Heart left ventricle (tissue), 16 donors: ENCODE data around the gene CTNNA3. TPM values are rescaled to one million over a fixed set of nuclear protein-coding genes. Genes with fewer than 3 reads are reported as not detected.

ENCODE experiments used
- ATAC-seq, 4 donors: fragments of 200-7000 bp; cut with Tn5 transposase; one replicate each; pipeline ENCODE4 v1.9.1; 2020 to 2022; ENCODE audit warnings: moderate library complexity in 4 of 4, mild to moderate bottlenecking in 3 of 4, moderate number of reproducible peaks in 1 of 4
- DNase-seq, 5 donors: peaks; one replicate each; pipeline ENCODE4 v3.0.0-alpha.2; 2020
- H3K27ac ChIP-seq, 12 donors: fragments of 200-600 bp; sonication (generic) in 4 of 12; one replicate each; pipeline versions ENCODE4 v1.5.0 to v1.8.0; 2016 to 2022; ENCODE audit warnings: mild to moderate bottlenecking in 2 of 12
- H3K27me3 ChIP-seq, 9 donors: fragments of 200-600 bp; sonication (generic) in 2 of 9; one replicate each; pipeline versions ENCODE4 v1.5.1 to v1.8.0; 2016 to 2022; ENCODE audit warnings: mild to moderate bottlenecking in 3 of 9
- H3K36me3 ChIP-seq, 9 donors: fragments of 200-600 bp; sonication (generic) in 2 of 9; one replicate each; pipeline versions ENCODE4 v1.5.0 to v1.8.0; 2018 to 2022; ENCODE audit warnings: mild to moderate bottlenecking in 2 of 9
- H3K4me1 ChIP-seq, 12 donors: fragments of 200-600 bp; sonication (generic) in 4 of 12; one replicate each; pipeline versions ENCODE4 v1.5.0 to v1.8.0; 2016 to 2022; ENCODE audit warnings: mild to moderate bottlenecking in 3 of 12
- H3K4me3 ChIP-seq, 12 donors: fragments of 200-600 bp; sonication (generic) in 4 of 12; one replicate each; pipeline versions ENCODE4 v1.5.0 to v1.8.0; 2017 to 2022; ENCODE audit warnings: mild to moderate bottlenecking in 9 of 12, moderate library complexity in 4 of 12
- H3K9me3 ChIP-seq, 12 donors: fragments of 200-600 bp; sonication (generic) in 4 of 12; one replicate each; pipeline versions ENCODE4 v1.5.0 to v1.8.0; 2016 to 2022; ENCODE audit warnings: mild to moderate bottlenecking in 1 of 12
- POLR2A ChIP-seq, 2 donors: fragments of 450-650 bp; IDR thresholded peaks; one replicate each; pipeline ENCODE4 v1.6.1; 2017; ENCODE audit warnings: antibody characterized with exemption in 2 of 2, mild to moderate bottlenecking in 2 of 2, moderate library complexity in 2 of 2
- WGBS, 4 donors: extraction: QIAGEN DNeasy Blood & Tissue Kit in 2 of 4; methylation state at CpG; one replicate each; pipeline versions ENCODE4 v1.1.5 to v1.1.7; 2013 to 2018; 5-methylcytosine and 5-hydroxymethylcytosine counted together
- intact Hi-C, 10 donors: fragments of 100-400 bp; cut with DNase I; formaldehyde crosslinking; loops; one replicate each; pipeline versions ENCODE4 v1.11.1 to v1.14.2; 2022
- polyA plus RNA-seq, 2 donors: library from polyadenylated mRNA; stranded (reverse); fragments of 200-250 nt; gene quantifications; one replicate each; pipeline ENCODE4 v1.2.3, GENCODE V29; 2013
- total RNA-seq, 9 donors: library from RNA; depleted of rRNA in 2 of 9; stranded (reverse); fragments of >200 nt in 2 of 9; fragmentation: NEBNext Ultra II Directional in 3 of 9; extraction: Animal tissue kit (Norgen Biotek cat#: 25700) in 3 of 9; gene quantifications; one replicate each; pipeline versions ENCODE4 v1.1.0 to v1.2.4, GENCODE V29; 2016 to 2023
- TF ChIP-seq, protein P1 (sequence below), 12 donors: fragments of 200-600 bp; sonication (generic) in 4 of 12; IDR thresholded peaks; one replicate each; pipeline versions ENCODE4 v1.5.0 to v1.8.0; 2018 to 2022; ENCODE audit warnings: antibody characterized with exemption in 12 of 12, mild to moderate bottlenecking in 5 of 12
- donor health status: ischemic (EF 13 %, LVEDD 7.1; RV severe dilation, severe dysfunction).
- donor health status: healthy with polysubstance abuse.
- donor health status: DM: no; HTN: yes; CAD: no.
- donor health status: DM: no; HTN: no; CAD: no.
- donor health status: ischemic (EF 25% LVEDD 6.9; RV normal size, moderate dysfunction).
- donor health status: ischemic (EF 25% LVEDD 5.7; RV mildly dilated, moderate dysfunction).
- donor health status: healthy.
- donor health status: DM: yes; HTN: yes; CAD: no.
- donor health status: ischemic (EF 35%, LVEDD 5.7; RV mildly dilated, moderate dysfunction).
- donor health status: nonischemic (EF 11% LVEDD 7.7; RV severe dilation, severe dysfunction).
- donor health status: DM: yes; HTN: yes; CAD: no.
- donor health status: PGD.
- donor health status: ischemic (EF 29% LVEDD 5.4; RV normal size, mild dysfunction).
- donor health status: nonischemic (EF 23%, LVEDD 6.1; RV moderate dilation, normal function).

The CTNNA3 gene
- total and polyA plus RNA-seq, 11 donors, result 4.8 to 200 (median 99.0) TPM

DNA sequence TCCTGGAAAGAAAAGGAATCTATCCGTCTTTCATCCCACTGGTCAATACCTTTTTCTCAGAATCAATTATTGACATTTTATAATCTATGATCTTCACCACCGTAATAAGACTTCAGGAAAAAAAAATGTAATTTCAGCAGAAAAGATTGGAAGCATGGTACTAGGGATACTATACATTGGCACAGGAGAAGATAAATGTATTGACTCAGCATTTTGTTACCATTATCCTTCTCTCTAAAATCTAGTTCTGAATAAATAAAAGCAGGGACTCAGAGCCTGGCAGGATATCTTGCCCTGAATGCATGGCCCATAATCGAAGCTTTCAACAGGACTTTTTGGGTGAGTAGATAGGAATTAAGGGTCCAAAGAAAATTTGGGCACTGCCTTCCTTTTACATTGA is 649.5 kb downstream of the CTNNA3 start:
- TF ChIP-seq POLR2A (IDR thresholded peaks at IDR 0.05), result no peak
- TF ChIP-seq, protein P1, sequence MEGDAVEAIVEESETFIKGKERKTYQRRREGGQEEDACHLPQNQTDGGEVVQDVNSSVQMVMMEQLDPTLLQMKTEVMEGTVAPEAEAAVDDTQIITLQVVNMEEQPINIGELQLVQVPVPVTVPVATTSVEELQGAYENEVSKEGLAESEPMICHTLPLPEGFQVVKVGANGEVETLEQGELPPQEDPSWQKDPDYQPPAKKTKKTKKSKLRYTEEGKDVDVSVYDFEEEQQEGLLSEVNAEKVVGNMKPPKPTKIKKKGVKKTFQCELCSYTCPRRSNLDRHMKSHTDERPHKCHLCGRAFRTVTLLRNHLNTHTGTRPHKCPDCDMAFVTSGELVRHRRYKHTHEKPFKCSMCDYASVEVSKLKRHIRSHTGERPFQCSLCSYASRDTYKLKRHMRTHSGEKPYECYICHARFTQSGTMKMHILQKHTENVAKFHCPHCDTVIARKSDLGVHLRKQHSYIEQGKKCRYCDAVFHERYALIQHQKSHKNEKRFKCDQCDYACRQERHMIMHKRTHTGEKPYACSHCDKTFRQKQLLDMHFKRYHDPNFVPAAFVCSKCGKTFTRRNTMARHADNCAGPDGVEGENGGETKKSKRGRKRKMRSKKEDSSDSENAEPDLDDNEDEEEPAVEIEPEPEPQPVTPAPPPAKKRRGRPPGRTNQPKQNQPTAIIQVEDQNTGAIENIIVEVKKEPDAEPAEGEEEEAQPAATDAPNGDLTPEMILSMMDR (IDR thresholded peaks at IDR 0.05), result no peak
- H3K36me3 ChIP-seq, result no peaks in the 10 kb centered on the region
- no peak for DNase-seq
- 88 to 92% (median 91%) methylated on average over 3 of the region's 3 CpGs for WGBS, 4 donors
- intact Hi-C loops, result no loop called here
- no peak overlapping the region for H3K27ac ChIP-seq
- no peaks in the 10 kb centered on the region for H3K9me3 ChIP-seq
- ATAC-seq, result no peak
- H3K4me3 ChIP-seq, result no peak overlapping the region
- peaks cover 0 to 7% (median 0%) of the 10 kb centered on the region in 12 donors for H3K4me1 ChIP-seq
- no peaks in the 10 kb centered on the region for H3K27me3 ChIP-seq

DNA sequence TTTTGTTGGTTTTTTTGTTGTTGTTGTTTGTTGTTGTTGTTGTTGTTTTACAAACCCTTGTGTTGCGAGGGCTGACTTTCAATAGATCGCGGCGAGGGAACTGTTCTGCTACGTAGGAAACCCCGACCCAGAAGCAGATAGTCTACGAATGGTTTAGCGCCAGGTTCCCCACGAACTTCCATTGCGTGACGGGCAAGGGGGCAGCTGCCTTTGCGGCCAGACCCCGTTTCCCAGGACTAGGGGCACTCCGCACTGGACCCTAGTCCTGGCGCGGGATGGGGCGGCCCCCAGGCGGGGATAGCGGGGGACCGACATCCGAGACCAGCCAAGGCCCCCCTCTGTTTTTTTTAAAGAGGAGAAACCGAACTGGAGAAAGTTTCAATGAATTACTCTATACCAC is 650.6 kb downstream of the CTNNA3 start:
- DNase-seq (no peak), ATAC-seq (no peak)
- H3K4me1 ChIP-seq, result peaks cover 0 to 7% (median 0%) of the 10 kb centered on the region in 12 donors
- H3K36me3 ChIP-seq, result no peaks in the 10 kb centered on the region
- H3K27ac ChIP-seq, result no peak overlapping the region
- intact Hi-C loops, result no loop called here
- H3K9me3 ChIP-seq, result no peaks in the 10 kb centered on the region
- TF ChIP-seq, protein P1 (IDR thresholded peaks at IDR 0.05), result no peak
- TF ChIP-seq POLR2A (IDR thresholded peaks at IDR 0.05), result no peak
- no peaks in the 10 kb centered on the region for H3K27me3 ChIP-seq
- no peak overlapping the region for H3K4me3 ChIP-seq
- 92 to 94% (median 93%) methylated on average over 22 of the region's 22 CpGs for WGBS, 4 donors

DNA sequence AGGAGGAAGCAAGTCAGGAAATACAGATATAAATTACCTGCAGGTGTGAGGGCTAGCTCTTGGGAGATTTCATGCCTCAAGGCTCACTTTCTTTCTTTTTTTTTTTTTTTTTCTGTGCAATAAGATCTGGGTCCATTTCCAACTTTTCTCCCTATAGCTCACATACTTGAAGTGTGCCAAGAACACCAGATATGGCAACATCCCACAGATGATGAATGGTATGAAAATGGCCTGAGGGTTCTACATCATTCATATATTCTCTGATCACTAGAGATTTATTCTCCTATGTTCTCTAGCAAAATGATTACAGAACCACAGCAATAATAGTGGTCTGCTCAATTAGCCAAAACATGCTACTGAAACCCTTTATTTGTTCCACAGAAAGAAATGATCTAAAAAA is 653.0 kb downstream of the CTNNA3 start:
- no peaks in the 10 kb centered on the region for H3K27me3 ChIP-seq
- H3K4me1 ChIP-seq, result peaks cover 0 to 7% (median 0%) of the 10 kb centered on the region in 12 donors
- no peak overlapping the region for H3K27ac ChIP-seq
- DNase-seq, result no peak
- intact Hi-C loops, result no loop called here
- no peak overlapping the region for H3K4me3 ChIP-seq
- no peaks in the 10 kb centered on the region for H3K36me3 ChIP-seq
- no peak for TF ChIP-seq POLR2A (IDR thresholded peaks at IDR 0.05)
- TF ChIP-seq, protein P1 (IDR thresholded peaks at IDR 0.05), result no peak
- ATAC-seq, result no peak
- no peaks in the 10 kb centered on the region for H3K9me3 ChIP-seq

DNA sequence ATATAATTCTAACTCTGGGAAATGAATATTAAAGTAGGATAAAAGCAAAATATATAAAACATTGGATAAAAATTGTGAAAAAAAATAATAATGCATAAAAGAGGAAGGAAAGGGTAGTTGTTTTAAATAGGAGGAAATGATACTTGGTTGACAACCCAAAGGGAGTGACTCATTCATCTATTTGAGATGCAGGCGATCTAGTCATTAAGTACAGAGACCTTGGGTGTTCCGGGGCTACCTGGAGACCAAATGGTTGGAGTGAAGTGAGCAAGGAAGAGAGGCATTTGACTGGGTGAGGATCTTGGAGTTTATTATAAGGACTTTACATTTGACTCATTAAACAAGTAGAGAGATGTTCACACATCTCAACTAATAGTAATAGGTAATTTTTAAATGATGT is 659.2 kb downstream of the CTNNA3 start:
- no peak overlapping the region for H3K4me3 ChIP-seq
- DNase-seq, result no peak
- ATAC-seq, result no peak
- intact Hi-C loops, result no loop called here
- no peaks in the 10 kb centered on the region for H3K9me3 ChIP-seq
- H3K36me3 ChIP-seq, result no peaks in the 10 kb centered on the region
- no peaks in the 10 kb centered on the region for H3K27me3 ChIP-seq
- no peaks in the 10 kb centered on the region for H3K4me1 ChIP-seq
- TF ChIP-seq, protein P1 (IDR thresholded peaks at IDR 0.05), result no peak
- TF ChIP-seq POLR2A (IDR thresholded peaks at IDR 0.05), result no peak
- WGBS, 4 donors, result 46 to 80% (median 76%) methylated on average over 2 of the region's 2 CpGs
- no peak overlapping the region for H3K27ac ChIP-seq
